Upper lobe of left lung (tissue), 6 donors: ENCODE results near the gene KIAA1217. TPM values are rescaled to one million over a fixed set of nuclear protein-coding genes. Genes with fewer than 3 reads are reported as not detected.

Experiments
- ATAC-seq, 2 donors: fragments of 200-7000 bp; cut with Tn5 transposase; one replicate each; pipeline ENCODE4 v1.9.1; 2022; ENCODE audit warnings: mild to moderate bottlenecking in 2 of 2, moderate library complexity in 2 of 2; ENCODE audit not compliant: low FRiP score in 2 of 2
- DNase-seq, 2 donors: peaks; one replicate each; pipeline ENCODE4 v3.0.0-alpha.2; 2019 to 2020
- H3K27ac ChIP-seq, 4 donors: fragments of 200-600 bp; sonication (generic); one replicate each; pipeline ENCODE4 v1.5.1; 2016 to 2019
- H3K27me3 ChIP-seq, 4 donors: fragments of 200-600 bp; sonication (generic); one replicate each; pipeline ENCODE4 v1.5.1; 2017 to 2019
- H3K36me3 ChIP-seq, 4 donors: fragments of 200-600 bp; sonication (generic); one replicate each; pipeline ENCODE4 v1.5.1; 2016 to 2019
- H3K4me1 ChIP-seq, 4 donors: fragments of 200-600 bp; sonication (generic); one replicate each; pipeline ENCODE4 v1.5.1; 2018 to 2019
- H3K4me3 ChIP-seq, 4 donors: fragments of 200-600 bp; sonication (generic); one replicate each; pipeline ENCODE4 v1.5.1; 2017 to 2019; ENCODE audit warnings: mild to moderate bottlenecking in 2 of 4, moderate library complexity in 1 of 4
- H3K9me3 ChIP-seq, 4 donors: fragments of 200-600 bp; sonication (generic); one replicate each; pipeline ENCODE4 v1.5.1; 2018 to 2019
- CTCF ChIP-seq, 6 experiments: fragments of 450-650 bp in 4 of 6; fragments of 200-600 bp in 2 of 6; sonication (generic) in 2 of 6; IDR thresholded peaks; one replicate each; pipeline ENCODE4 v1.5.1; 2016 to 2019; ENCODE audit warnings: antibody characterized with exemption in 6 of 6
- EP300 ChIP-seq, 4 donors: sonication (generic); formaldehyde crosslinking; IDR thresholded peaks; one replicate each; pipeline ENCODE4 v1.5.1; 2017; ENCODE audit warnings: antibody characterized with exemption in 4 of 4, control low read depth in 2 of 4
- POLR2A ChIP-seq, 4 donors: fragments of 450-650 bp; IDR thresholded peaks; one replicate each; pipeline ENCODE4 v1.5.1; 2016 to 2017; ENCODE audit warnings: antibody characterized with exemption in 4 of 4, mild to moderate bottlenecking in 2 of 4
- POLR2AphosphoS5 ChIP-seq, 2 donors: sonication (generic); formaldehyde crosslinking; IDR thresholded peaks; one replicate each; pipeline ENCODE4 v1.5.1; 2017; ENCODE audit warnings: antibody characterized with exemption in 2 of 2
- WGBS, 2 donors: methylation state at CpG; one replicate each; pipeline ENCODE4 v1.1.5; 2017 to 2018; 5-methylcytosine and 5-hydroxymethylcytosine counted together
- total RNA-seq, 6 donors: library from RNA; depleted of rRNA in 4 of 6; stranded (reverse); fragments of >200 nt in 4 of 6; gene quantifications; one replicate each; pipeline versions ENCODE4 v1.1.0 to v1.2.1, GENCODE V29; 2016 to 2021
- donor health status: DM: no; HTN: no; CAD: no; lungs with moderate emphysema.
- donor health status: DM: no; HTN: yes; CAD: no; lungs with severe emphysema.

KIAA1217 gene
- total RNA-seq, 6 donors from 2014 or later: 18.4 to 109 (median 41.0) TPM

- H3K4me1 ChIP-seq: peaks cover 11 to 17% (median 12%) of the 10 kb centered on the region in 4 donors
- H3K27ac ChIP-seq: no peak overlapping the region
Measured at GRCh38 chr10:24307696-24308485, 99.0 kb downstream of the KIAA1217 start.

GRCh38 chr10:24310104-24310503, 101.2 kb downstream of the KIAA1217 start:
- DNase-seq (no peak), ATAC-seq (no peak)
- 62 to 66% methylated on average over 5 of the region's 5 CpGs for WGBS, 2 donors
- H3K4me3 ChIP-seq: no peak overlapping the region
- H3K36me3 ChIP-seq: no peaks in the 10 kb centered on the region
- H3K27me3 ChIP-seq: no peaks in the 10 kb centered on the region
- no peak for TF ChIP-seq POLR2AphosphoS5 (IDR thresholded peaks at IDR 0.05)
- TF ChIP-seq CTCF (IDR thresholded peaks at IDR 0.05): no peak
- TF ChIP-seq POLR2A (IDR thresholded peaks at IDR 0.05): no peak
- TF ChIP-seq EP300 (IDR thresholded peaks at IDR 0.05): no peak
- no peaks in the 10 kb centered on the region for H3K9me3 ChIP-seq
- peaks cover 11 to 17% (median 14%) of the 10 kb centered on the region in 4 donors for H3K4me1 ChIP-seq
- H3K27ac ChIP-seq: no peak overlapping the region

More at GRCh38 chr10:24307696-24308485, 99.0 kb downstream of the KIAA1217 start:
- Histone ChIP-seq H3K36me3 (no peaks in the 10 kb centered on the region), H3K27me3 (no peaks in the 10 kb centered on the region), H3K4me3 (no peak overlapping the region), H3K9me3 (no peaks in the 10 kb centered on the region)
- TF ChIP-seq EP300 (IDR thresholded peaks at IDR 0.05): no peak
- no peak for TF ChIP-seq POLR2A (IDR thresholded peaks at IDR 0.05)
- DNase-seq (no peak), ATAC-seq (no peak)
- WGBS, 2 donors: 68 to 76% methylated on average over 11 of the region's 11 CpGs

GRCh38 chr10:24311888-24312287, 103.0 kb downstream of the KIAA1217 start:
- Histone ChIP-seq H3K27me3 (no peaks in the 10 kb centered on the region), H3K27ac (peak overlapping the region in 2 of 4 donors; percentile 16 to 27), H3K4me1 (peaks cover 5 to 14% (median 9%) of the 10 kb centered on the region in 4 donors), H3K4me3 (no peak overlapping the region), H3K9me3 (no peaks in the 10 kb centered on the region), H3K36me3 (no peaks in the 10 kb centered on the region)
- TF ChIP-seq POLR2AphosphoS5 (IDR thresholded peaks at IDR 0.05) (no peak), POLR2A (IDR thresholded peaks at IDR 0.05) (no peak), EP300 (IDR thresholded peaks at IDR 0.05) (no peak), CTCF (IDR thresholded peaks at IDR 0.05) (no peak)
- no peak for ATAC-seq
- 60 to 70% methylated on average over 4 to 6 of the region's 6 CpGs for WGBS, 2 donors
- no peak for DNase-seq

- Histone ChIP-seq H3K27ac (no peak overlapping the region), H3K9me3 (no peaks in the 10 kb centered on the region), H3K4me3 (no peak overlapping the region), H3K4me1 (peaks cover 0 to 7% (median 0%) of the 10 kb centered on the region in 4 donors), H3K27me3 (no peaks in the 10 kb centered on the region), H3K36me3 (no peaks in the 10 kb centered on the region)
- no peak for ATAC-seq
- no peak for DNase-seq
- 62 to 64% methylated on average over 10 of the region's 10 CpGs for WGBS, 2 donors
- TF ChIP-seq POLR2AphosphoS5 (IDR thresholded peaks at IDR 0.05) (no peak), EP300 (IDR thresholded peaks at IDR 0.05) (no peak), POLR2A (IDR thresholded peaks at IDR 0.05) (no peak), CTCF (IDR thresholded peaks at IDR 0.05) (no peak)
Measured at GRCh38 chr10:24313283-24313682, 104.3 kb downstream of the KIAA1217 start.

- DNase-seq (no peak), ATAC-seq (no peak)
- Histone ChIP-seq H3K27me3 (no peaks in the 10 kb centered on the region), H3K4me1 (peaks cover 0 to 7% (median 0%) of the 10 kb centered on the region in 4 donors), H3K4me3 (no peak overlapping the region), H3K27ac (no peak overlapping the region), H3K36me3 (no peaks in the 10 kb centered on the region), H3K9me3 (no peaks in the 10 kb centered on the region)
- 77 to 79% methylated on average over 7 of the region's 7 CpGs for WGBS, 2 donors
- no peak for TF ChIP-seq CTCF (IDR thresholded peaks at IDR 0.05)
- TF ChIP-seq EP300 (IDR thresholded peaks at IDR 0.05): no peak
- TF ChIP-seq POLR2A (IDR thresholded peaks at IDR 0.05): no peak
- TF ChIP-seq POLR2AphosphoS5 (IDR thresholded peaks at IDR 0.05): no peak
Measured at GRCh38 chr10:24315211-24315610, 106.3 kb downstream of the KIAA1217 start.
